GM19468 (cell line): ENCODE measurements around the gene ENG.

ENCODE experiments used
- ATAC-seq: cut with Tn5 transposase; IDR thresholded peaks from one replicate; pipeline ENCODE4 v1.9.1; 2021; ENCODE audit warnings: mild to moderate bottlenecking, moderate library complexity, moderate number of reproducible peaks; ENCODE audit not compliant: unreplicated experiment; ENCODE audit errors: extremely low read depth

The ENG gene

GRCh38 chr9:127816362-127816725, 38.1 kb downstream of the ENG start:
- ATAC-seq: no peak

GRCh38 chr9:127815512-127816361, 38.7 kb downstream of the ENG start:
- ATAC-seq: no peak

GRCh38 chr9:127814619-127815511, 39.6 kb downstream of the ENG start:
- ATAC-seq: no peak

- ATAC-seq: no peak
Measured at GRCh38 chr9:127813686-127814226, 40.7 kb downstream of the ENG start.

- ATAC-seq: no peak
Measured at GRCh38 chr9:127812936-127813675, 41.4 kb downstream of the ENG start.

- ATAC-seq: no peak
Measured at GRCh38 chr9:127812011-127812410, 42.4 kb downstream of the ENG start.

GRCh38 chr9:127810378-127811187, 43.9 kb downstream of the ENG start:
- ATAC-seq: no peak

GRCh38 chr9:127809540-127810377, 44.7 kb downstream of the ENG start:
- ATAC-seq: no peak

GRCh38 chr9:127809002-127809539, 45.4 kb downstream of the ENG start:
- ATAC-seq: no peak

- no peak for ATAC-seq
Measured at GRCh38 chr9:127808347-127809001, 46.0 kb downstream of the ENG start.

GRCh38 chr9:127806871-127807270, 47.6 kb downstream of the ENG start:
- ATAC-seq: no peak

GRCh38 chr9:127805620-127806019, 48.8 kb downstream of the ENG start:
- no peak for ATAC-seq

GRCh38 chr9:127803507-127804352, 50.7 kb downstream of the ENG start:
- no peak for ATAC-seq

GRCh38 chr9:127802576-127803443, 51.6 kb downstream of the ENG start, which contains the start of gene FPGS:
FPGS (plus strand) TSS chr9:127802882; CDS start chr9:127802925, 43 bp downstream.
- peak; percentile 44 for ATAC-seq

- no peak for ATAC-seq
Measured at GRCh38 chr9:127801955-127802575, 52.4 kb downstream of the ENG start.
